IMR-90 (cell line): ENCODE data around the gene CACNA2D3. TPM values are rescaled to one million over a fixed set of nuclear protein-coding genes. Genes with fewer than 3 reads are reported as not detected.

Experiments
- ATAC-seq: fragments of 200-7000 bp; cut with Tn5 transposase; 2 replicates; pipeline ENCODE4 v1.9.1; 2020; ENCODE audit warnings: low read depth, mild to moderate bottlenecking, moderate library complexity
- BruUV-seq: library from RNA; stranded (reverse); fragments of 400-500 nt; replicated peaks from 2 replicates; lab custom pipeline; 2021; lab: Mats Ljungman, UMichigan
- CTCF ChIA-PET: fragments of 300-600 bp; formaldehyde crosslinking; extraction: SDS; loops from one replicate; lab custom pipeline; 2021; ENCODE audit warnings: antibody characterized with exemption; lab: Yijun Ruan, JAX
- POLR2A ChIA-PET: fragments of 300-600 bp; sonication (Branson Sonifier 250); formaldehyde crosslinking; loops from one replicate; lab custom pipeline; 2022; ENCODE audit warnings: antibody characterized with exemption; ENCODE audit not compliant: unreplicated experiment; lab: Charles Lee
- DNase-seq: peaks from one replicate; pipeline ENCODE4 v3.0.0; 2013
- H2AFZ ChIP-seq: replicated peaks from 2 replicates; pipeline ENCODE3; 2013; ENCODE audit warnings: low read length, mild to moderate bottlenecking; ENCODE audit not compliant: poor library complexity
- H2AK5ac ChIP-seq: 2 replicates; pipeline ENCODE4 v1.6.1; 2013; ENCODE audit warnings: low read depth, low read length, inconsistent platforms
- H2AK9ac ChIP-seq: replicated peaks from 2 replicates; pipeline ENCODE3; 2013; ENCODE audit warnings: mild to moderate bottlenecking, low read depth, low read length, moderate library complexity; ENCODE audit not compliant: poor library complexity
- H2BK120ac ChIP-seq: 2 replicates; pipeline ENCODE4 v1.6.1; 2013; ENCODE audit warnings: low read depth, low read length, inconsistent platforms
- H2BK15ac ChIP-seq: 3 replicates; pipeline ENCODE4 v1.6.1; 2013; ENCODE audit warnings: low read depth, low read length, inconsistent platforms
- H2BK20ac ChIP-seq: 2 replicates; pipeline ENCODE4 v1.6.1; 2013; ENCODE audit warnings: low read depth, mild to moderate bottlenecking, inconsistent platforms, low read length, moderate library complexity
- H2BK5ac ChIP-seq: 2 replicates; pipeline ENCODE4 v1.6.1; 2013; ENCODE audit warnings: mild to moderate bottlenecking, low read depth, low read length, inconsistent platforms; ENCODE audit not compliant: poor library complexity, severe bottlenecking
- H3K14ac ChIP-seq: replicated peaks from 2 replicates; pipeline ENCODE4 v1.6.1; 2013; ENCODE audit warnings: low read depth, low read length, inconsistent platforms
- H3K18ac ChIP-seq: 2 replicates; pipeline ENCODE4 v1.6.1; 2013; ENCODE audit warnings: low read depth, low read length, control low read depth
- H3K23ac ChIP-seq: 2 replicates; pipeline ENCODE4 v1.6.1; 2013; ENCODE audit warnings: low read depth, low read length, inconsistent platforms
- H3K27ac ChIP-seq: 2 replicates; pipeline ENCODE4 v1.5.1; 2013; ENCODE audit warnings: mild to moderate bottlenecking, control low read depth, low read length; ENCODE audit not compliant: insufficient read depth
- H3K27me3 ChIP-seq: 2 replicates; pipeline ENCODE4 v1.6.1; 2013; ENCODE audit warnings: low read length; ENCODE audit not compliant: control insufficient read depth, insufficient read depth
- H3K36me3 ChIP-seq: 2 replicates; pipeline ENCODE4 v1.6.1; 2013; ENCODE audit warnings: low read length, mixed read lengths; ENCODE audit not compliant: control insufficient read depth, insufficient read depth
- H3K4ac ChIP-seq: 2 replicates; pipeline ENCODE4 v1.6.1; 2013; ENCODE audit warnings: low read depth, low read length, inconsistent platforms
- H3K4me1 ChIP-seq: 2 replicates; pipeline ENCODE4 v1.6.1; 2013; ENCODE audit warnings: low read length, mixed read lengths; ENCODE audit not compliant: control insufficient read depth, insufficient read depth
- H3K4me2 ChIP-seq: 2 replicates; pipeline ENCODE4 v1.6.1; 2013; ENCODE audit warnings: low read depth, mild to moderate bottlenecking, control low read depth, low read length, moderate library complexity
- H3K4me3 ChIP-seq: 2 replicates; pipeline ENCODE4 v1.5.1; 2013; ENCODE audit warnings: low read depth, mild to moderate bottlenecking, control low read depth, low read length, moderate library complexity; ENCODE audit not compliant: insufficient read depth
- H3K56ac ChIP-seq: 2 replicates; pipeline ENCODE4 v1.6.1; 2013; ENCODE audit warnings: low read length, inconsistent platforms; ENCODE audit not compliant: insufficient read depth; ENCODE audit errors: extremely low read depth
- H3K79me1 ChIP-seq, 2 experiments: 2 replicates each; pipeline ENCODE4 v1.6.1; 2013; ENCODE audit warnings: low read length in 2 of 2, inconsistent platforms in 1 of 2, low read depth in 1 of 2
- H3K9ac ChIP-seq: 2 replicates; pipeline ENCODE4 v1.6.1; 2013; ENCODE audit warnings: low read depth, low read length, control low read depth
- H3K9me1 ChIP-seq: 2 replicates; pipeline ENCODE4 v1.6.1; 2013; ENCODE audit warnings: low read length, inconsistent platforms; ENCODE audit not compliant: insufficient read depth
- H3K9me3 ChIP-seq: 2 replicates; pipeline ENCODE4 v1.6.1; 2013; ENCODE audit warnings: low read length; ENCODE audit not compliant: control insufficient read depth, insufficient read depth
- H4K20me1 ChIP-seq: 2 replicates; pipeline ENCODE4 v1.6.1; 2013; ENCODE audit warnings: low read length, inconsistent platforms; ENCODE audit not compliant: insufficient read depth
- H4K5ac ChIP-seq: 2 replicates; pipeline ENCODE4 v1.6.1; 2013; ENCODE audit warnings: mild to moderate bottlenecking, low read depth, low read length, control low read depth
- H4K8ac ChIP-seq, 2 experiments: 2 replicates each; pipeline ENCODE4 v1.6.1; 2013; ENCODE audit warnings: low read depth in 2 of 2, low read length in 2 of 2, control low read depth in 1 of 2, inconsistent platforms in 1 of 2
- H4K91ac ChIP-seq: 2 replicates; pipeline ENCODE4 v1.6.1; 2013; ENCODE audit warnings: low read depth, low read length, inconsistent platforms; ENCODE audit not compliant: insufficient read depth
- CEBPB ChIP-seq: IDR thresholded peaks from 2 replicates; pipeline ENCODE4 v1.6.1; 2012; ENCODE audit warnings: low read depth, low read length, improper control_type of control experiment
- CHD1 ChIP-seq: IDR thresholded peaks from 2 replicates; pipeline ENCODE4 v1.6.1; 2012; ENCODE audit warnings: low read depth, low read length, improper control_type of control experiment
- CTCF ChIP-seq: conservative IDR thresholded peaks from 2 replicates; pipeline ENCODE4 v1.5.1; 2012; ENCODE audit warnings: mild to moderate bottlenecking, low read depth, low read length, improper control_type of control experiment
- ELK1 ChIP-seq: fragments of 150-350 bp; IDR thresholded peaks from 2 replicates; pipeline ENCODE4 v1.6.1; 2016; ENCODE audit warnings: low read depth, mild to moderate bottlenecking, low read length, moderate library complexity, borderline replicate concordance
- FOS ChIP-seq: fragments of 150-350 bp; IDR thresholded peaks from 2 replicates; pipeline ENCODE4 v1.6.1; 2016; ENCODE audit warnings: low read depth, low read length
- MAZ ChIP-seq: IDR thresholded peaks from 2 replicates; pipeline ENCODE4 v1.6.1; 2012; ENCODE audit warnings: low read depth, mild to moderate bottlenecking, low read length, improper control_type of control experiment, moderate library complexity, borderline replicate concordance
- NFE2L2 ChIP-seq: fragments of 150-350 bp; IDR thresholded peaks from 2 replicates; pipeline ENCODE4 v1.6.1; 2016; ENCODE audit warnings: low read depth, mild to moderate bottlenecking, low read length
- POLR2A ChIP-seq: IDR thresholded peaks from 2 replicates; pipeline ENCODE4 v1.6.1; 2012; ENCODE audit warnings: mild to moderate bottlenecking, low read depth, low read length
- RAD21 ChIP-seq: IDR thresholded peaks from 2 replicates; pipeline ENCODE4 v1.6.1; 2012; ENCODE audit warnings: low read length, improper control_type of control experiment
- SMC3 ChIP-seq: fragments of 150-350 bp; IDR thresholded peaks from 2 replicates; pipeline ENCODE4 v1.6.1; 2016; ENCODE audit warnings: low read depth, mild to moderate bottlenecking, antibody characterized with exemption, low read length, moderate library complexity
- WGBS, 2 experiments: methylation state at CpG; one replicate each; pipeline versions ENCODE4 v1.1.5 to v1.1.7; 2013; ENCODE audit warnings: missing lambda C conversion rate in 2 of 2; ENCODE audit not compliant: insufficient read length in 1 of 2; ENCODE audit errors: extremely low coverage in 2 of 2; 5-methylcytosine and 5-hydroxymethylcytosine counted together
- dilution Hi-C: fragments of 300-500 bp; cut with HindIII; formaldehyde crosslinking; loops from one replicate; pipeline ENCODE4 v1.14.3; 2018; ENCODE audit warnings: low sequenced_read_pairs; ENCODE audit not compliant: unreplicated experiment
- in situ Hi-C: fragments of 300-500 bp; cut with MboI; formaldehyde crosslinking; loops from 3 replicates; pipeline ENCODE4 v1.14.3; 2019; ENCODE audit warnings: low sequenced_read_pairs, inconsistent platforms, mixed read lengths
- intact Hi-C: fragments of 100-400 bp; cut with micrococcal nuclease; formaldehyde crosslinking; loops from 2 replicates; pipeline ENCODE4 v1.10.0; 2022
- polyA plus RNA-seq, 3 experiments: library from polyadenylated mRNA; depleted of rRNA; stranded (reverse); fragments of >200 nt; gene quantifications; 2 replicates each; pipeline ENCODE4 v1.2.3, GENCODE V29; 2012; ENCODE audit warnings: low replicate concordance in 1 of 3
- total RNA-seq: library from RNA; depleted of rRNA; stranded (reverse); fragments of >200 nt; gene quantifications from 2 replicates; pipeline ENCODE4 v1.2.3, GENCODE V29; 2012

CACNA2D3 gene
- total and polyA plus RNA-seq, 2 of the 4 experiments (the other 2 are of a cell fraction), result 0.36 to 0.41 TPM

- H2BK20ac ChIP-seq, result no peak overlapping the region
- WGBS, 2 experiments, result no CpG with 5 or more reads among the region's 4 CpGs
- H3K4ac ChIP-seq, result no peak overlapping the region
- no peak overlapping the region for H2BK120ac ChIP-seq
- H3K4me3 ChIP-seq, result no peak overlapping the region
- POLR2A ChIA-PET, result no interaction called here
- no peak overlapping the region for H4K5ac ChIP-seq
- H2AK5ac ChIP-seq, result no peak overlapping the region
- H4K20me1 ChIP-seq, result no peaks in the 10 kb centered on the region
- H2BK15ac ChIP-seq, result no peak overlapping the region
- ATAC-seq, result no peak
- H3K23ac ChIP-seq, result no peak overlapping the region
- H3K4me1 ChIP-seq, result peaks cover 5% of the 10 kb centered on the region; the same call in 1 of the 2 replicates
- no peak overlapping the region for H3K56ac ChIP-seq
- no peak overlapping the region for H2AFZ ChIP-seq
- CTCF ChIA-PET, result interaction anchor here (1.6 kb wide), 1 partner anchor 9 kb away, joined by 3 read pairs; no protein-coding TSS in a partner anchor
- H3K79me1 ChIP-seq, result no peaks in the 10 kb centered on the region
- H3K4me2 ChIP-seq, result no peak overlapping the region
- TF ChIP-seq CEBPB (no peak), ELK1 (no peak), RAD21 (no peak), SMC3 (no peak), POLR2A (no peak), MAZ (no peak), CHD1 (no peak), NFE2L2 (no peak), FOS (no peak), CTCF (no peak)
- DNase-seq, result no peak
- BruUV-seq, result no TSS peak
- no peak overlapping the region for H2BK5ac ChIP-seq
- no peak overlapping the region for H3K18ac ChIP-seq
- no peak overlapping the region for H3K9ac ChIP-seq
- H4K91ac ChIP-seq, result no peak overlapping the region
- in situ Hi-C loops, result no loop called here
- H3K36me3 ChIP-seq, result no peaks in the 10 kb centered on the region
- dilution Hi-C loops, result no loop called here
- peaks cover 5% of the 10 kb centered on the region for H3K9me3 ChIP-seq
- no peak overlapping the region for H4K8ac ChIP-seq
- H3K27me3 ChIP-seq, result no peaks in the 10 kb centered on the region
- no peaks in the 10 kb centered on the region for H3K9me1 ChIP-seq
- intact Hi-C loops, result no loop called here
- H3K14ac ChIP-seq, result no peak overlapping the region
- no peak overlapping the region for H3K27ac ChIP-seq
- H2AK9ac ChIP-seq, result no peak overlapping the region
These were observed 792.8 kb downstream of the CACNA2D3 start for GRCh38 chr3:54915181-54915580.
